ENCODE results near the gene ANKRD28. TPM values are rescaled to one million over a fixed set of nuclear protein-coding genes. Genes with fewer than 3 reads are reported as not detected.

Gene ANKRD28
- polyA plus RNA-seq, 3 donors = 34.7 to 52.3 (median 45.9) TPM

GRCh38 chr3:15726881-15727280 is 70.9 kb downstream of the ANKRD28 start:
- DNase-seq = no peak

- DNase-seq = no peak
Measured at GRCh38 chr3:15726043-15726442, 71.7 kb downstream of the ANKRD28 start.

GRCh38 chr3:15724446-15724845 is 73.3 kb downstream of the ANKRD28 start:
- DNase-seq = no peak

GRCh38 chr3:15723624-15723884 is 74.2 kb downstream of the ANKRD28 start:
- DNase-seq = no peak

GRCh38 chr3:15722877-15723623 is 74.7 kb downstream of the ANKRD28 start:
- no peak for DNase-seq

- DNase-seq = no peak
Measured at GRCh38 chr3:15716178-15716577, 81.6 kb downstream of the ANKRD28 start.

- no peak for DNase-seq
Measured at GRCh38 chr3:15714448-15714847, 83.3 kb downstream of the ANKRD28 start.

- DNase-seq = no peak
Measured at GRCh38 chr3:15713364-15713763, 84.4 kb downstream of the ANKRD28 start.

GRCh38 chr3:15711281-15711680 is 86.5 kb downstream of the ANKRD28 start:
- no peak for DNase-seq

GRCh38 chr3:15708882-15709677 is 88.7 kb downstream of the ANKRD28 start:
- DNase-seq = no peak

- DNase-seq = no peak
Measured at GRCh38 chr3:15707779-15708178, 90.0 kb downstream of the ANKRD28 start.

GRCh38 chr3:15703346-15703745 is 94.4 kb downstream of the ANKRD28 start:
- no peak for DNase-seq

GRCh38 chr3:15694628-15695027 is 103.2 kb downstream of the ANKRD28 start:
- no peak for DNase-seq

GRCh38 chr3:15693355-15693754 is 104.4 kb downstream of the ANKRD28 start:
- DNase-seq = no peak

GRCh38 chr3:15690748-15691147 is 107.0 kb downstream of the ANKRD28 start:
- no peak for DNase-seq

GRCh38 chr3:15690230-15690629 is 107.5 kb downstream of the ANKRD28 start:
- DNase-seq = no peak

- DNase-seq = no peak
Measured at GRCh38 chr3:15685927-15686326, 111.9 kb downstream of the ANKRD28 start.

GRCh38 chr3:15683253-15683652 is 114.5 kb downstream of the ANKRD28 start:
- no peak for DNase-seq

- DNase-seq = no peak
Measured at GRCh38 chr3:15682561-15683185, 115.1 kb downstream of the ANKRD28 start.

GRCh38 chr3:15681668-15682067 is 116.1 kb downstream of the ANKRD28 start:
- no peak for DNase-seq

- no peak for DNase-seq
Measured at GRCh38 chr3:15679306-15679705, 118.5 kb downstream of the ANKRD28 start.

GRCh38 chr3:15676259-15676658 is 121.5 kb downstream of the ANKRD28 start:
- no peak for DNase-seq

- no peak for DNase-seq
Measured at GRCh38 chr3:15673536-15673935, 124.2 kb downstream of the ANKRD28 start.

All from renal pelvis (tissue), 4 donors.